ENCODE measurements around the gene KDM1A. TPM values are rescaled to one million over a fixed set of nuclear protein-coding genes. Genes with fewer than 3 reads are reported as not detected.
A peak's percentile ranks its signal among the peaks of the same experiment; 100 is the strongest.

Gene KDM1A
- total RNA-seq, 1 experiment from 2014 or later = 72.3 TPM

DNA sequence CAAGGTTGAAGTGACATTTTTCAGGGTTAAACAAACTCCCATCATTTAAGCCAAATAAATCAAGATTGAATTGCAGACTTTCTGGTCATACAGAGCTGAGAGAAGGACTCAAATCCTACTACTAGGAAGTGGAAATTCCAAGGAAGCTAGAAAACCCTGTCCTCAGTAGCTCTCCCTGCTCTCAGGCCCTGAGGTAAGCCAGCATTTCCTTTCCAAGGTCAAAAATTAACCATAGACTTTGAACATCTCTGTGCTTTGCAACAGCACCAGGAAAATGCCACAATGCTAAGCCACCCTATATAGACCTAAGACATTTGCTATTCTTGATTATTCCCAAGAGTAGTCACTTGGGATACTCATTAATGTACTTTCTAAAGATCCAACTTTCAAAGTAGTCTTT, 104.3 kb downstream of the KDM1A start:
- TF ChIP-seq, protein P1, sequence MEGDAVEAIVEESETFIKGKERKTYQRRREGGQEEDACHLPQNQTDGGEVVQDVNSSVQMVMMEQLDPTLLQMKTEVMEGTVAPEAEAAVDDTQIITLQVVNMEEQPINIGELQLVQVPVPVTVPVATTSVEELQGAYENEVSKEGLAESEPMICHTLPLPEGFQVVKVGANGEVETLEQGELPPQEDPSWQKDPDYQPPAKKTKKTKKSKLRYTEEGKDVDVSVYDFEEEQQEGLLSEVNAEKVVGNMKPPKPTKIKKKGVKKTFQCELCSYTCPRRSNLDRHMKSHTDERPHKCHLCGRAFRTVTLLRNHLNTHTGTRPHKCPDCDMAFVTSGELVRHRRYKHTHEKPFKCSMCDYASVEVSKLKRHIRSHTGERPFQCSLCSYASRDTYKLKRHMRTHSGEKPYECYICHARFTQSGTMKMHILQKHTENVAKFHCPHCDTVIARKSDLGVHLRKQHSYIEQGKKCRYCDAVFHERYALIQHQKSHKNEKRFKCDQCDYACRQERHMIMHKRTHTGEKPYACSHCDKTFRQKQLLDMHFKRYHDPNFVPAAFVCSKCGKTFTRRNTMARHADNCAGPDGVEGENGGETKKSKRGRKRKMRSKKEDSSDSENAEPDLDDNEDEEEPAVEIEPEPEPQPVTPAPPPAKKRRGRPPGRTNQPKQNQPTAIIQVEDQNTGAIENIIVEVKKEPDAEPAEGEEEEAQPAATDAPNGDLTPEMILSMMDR (IDR thresholded peaks at IDR 0.05; ENCODE audit: unreplicated experiment) = no peak
- intact Hi-C loops (cut with micrococcal nuclease) = no loop called here
- Mint-ChIP-seq H3K36me3 (ENCODE audit: insufficient read depth, unreplicated experiment) (no peaks in the 10 kb centered on the region), H3K4me1 (ENCODE audit: insufficient read depth, unreplicated experiment) (peaks cover 32% of the 10 kb centered on the region), H3K4me3 (ENCODE audit: unreplicated experiment) (no peak overlapping the region), H3K27me3 (ENCODE audit: insufficient read depth, unreplicated experiment) (no peaks in the 10 kb centered on the region), H3K27ac (ENCODE audit: low read depth, unreplicated experiment) (no peak overlapping the region), H3K9me3 (ENCODE audit: unreplicated experiment) (no peaks in the 10 kb centered on the region)
- CTCF ChIA-PET = interaction anchor here (0.6 to 1.1 kb wide), 2 partner anchors 24 to 139 kb away, joined by 4 read pairs; no protein-coding TSS in a partner anchor
- DNase-seq (ENCODE audit: unreplicated experiment) = no peak
- BruUV-seq (replicated peaks) = no TSS peak
- POLR2A ChIA-PET = interaction anchor here (1.0 to 11.9 kb wide), 6 partner anchors 13 to 43 kb away, joined by 3 to 137 read pairs (median 8); partner anchors contain the start of gene LUZP1

DNA sequence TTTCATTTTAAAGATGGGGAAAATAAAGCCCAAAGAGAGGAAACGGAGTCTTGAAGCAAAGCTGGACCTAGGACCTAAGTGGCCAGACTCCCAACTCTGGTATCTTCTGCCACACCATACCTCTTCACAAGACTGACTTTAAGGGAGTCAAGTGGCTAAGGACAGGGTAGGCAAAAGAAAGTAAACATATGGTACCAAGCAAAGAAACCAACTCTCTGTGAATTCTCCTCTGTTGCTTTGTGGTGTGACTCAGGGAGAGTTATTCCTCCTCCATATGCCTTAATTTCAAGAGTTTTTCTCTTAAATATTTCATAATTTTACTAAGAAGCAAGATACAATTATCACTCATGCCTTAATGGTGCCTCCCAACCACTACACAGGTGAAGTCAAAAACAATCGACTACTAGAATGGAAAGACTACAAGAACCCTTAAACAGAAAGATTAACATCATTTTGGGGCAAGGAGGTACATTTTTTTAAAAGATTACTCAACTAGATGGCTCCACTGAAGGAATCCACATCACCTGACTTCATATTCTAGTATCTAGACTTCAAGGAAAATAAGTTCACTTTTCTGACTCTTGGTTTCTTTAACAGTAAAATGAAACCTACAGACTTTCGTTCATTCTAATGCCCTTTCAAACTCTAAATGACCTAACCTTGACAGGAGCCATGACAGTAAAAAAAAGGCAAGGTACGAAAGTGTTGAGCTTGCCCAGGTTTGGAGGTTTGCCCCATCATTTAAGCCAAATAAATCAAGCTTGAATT, 105.2 kb downstream of the KDM1A start:
- intact Hi-C loops (cut with micrococcal nuclease) = no loop called here
- Mint-ChIP-seq H3K9me3 (ENCODE audit: unreplicated experiment) (no peaks in the 10 kb centered on the region), H3K27ac (ENCODE audit: low read depth, unreplicated experiment) (no peak overlapping the region), H3K27me3 (ENCODE audit: insufficient read depth, unreplicated experiment) (no peaks in the 10 kb centered on the region), H3K4me1 (ENCODE audit: insufficient read depth, unreplicated experiment) (peaks cover 25% of the 10 kb centered on the region), H3K36me3 (ENCODE audit: insufficient read depth, unreplicated experiment) (no peaks in the 10 kb centered on the region), H3K4me3 (ENCODE audit: unreplicated experiment) (no peak overlapping the region)
- POLR2A ChIA-PET = interaction anchor here (0.7 to 11.9 kb wide), 5 partner anchors 24 to 42 kb away, joined by 3 to 137 read pairs (median 5); partner anchors contain the start of gene LUZP1
- BruUV-seq (replicated peaks) = no TSS peak
- no peak for DNase-seq (ENCODE audit: unreplicated experiment)
- CTCF ChIA-PET = interaction anchor here (0.5 to 1.4 kb wide), 6 partner anchors 14 to 361 kb away, joined by 3 to 6 read pairs (median 3); no protein-coding TSS in a partner anchor
- TF ChIP-seq, protein P1 (IDR thresholded peaks at IDR 0.05; ENCODE audit: unreplicated experiment) = no peak

DNA sequence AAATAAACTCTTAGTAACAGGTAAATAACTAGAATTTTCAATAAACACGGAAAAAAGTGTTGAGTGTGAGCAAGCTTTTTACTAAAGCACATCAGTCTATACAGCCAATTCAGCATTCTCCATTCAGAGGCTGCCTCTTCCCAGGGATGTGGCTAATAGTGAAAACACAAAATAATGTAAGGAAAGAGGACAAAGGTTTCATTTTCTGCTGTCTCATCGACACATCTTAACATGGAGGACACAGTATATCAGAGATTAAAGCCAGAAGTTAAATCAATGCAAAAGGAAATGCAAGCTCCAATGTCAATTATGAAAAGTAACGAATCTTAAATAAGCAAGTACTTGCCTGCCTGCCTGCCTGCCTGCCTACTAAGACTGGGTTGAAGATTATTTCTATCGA, 106.2 kb downstream of the KDM1A start:
- Mint-ChIP-seq H3K9me3 (ENCODE audit: unreplicated experiment) (no peaks in the 10 kb centered on the region), H3K36me3 (ENCODE audit: insufficient read depth, unreplicated experiment) (no peaks in the 10 kb centered on the region), H3K4me1 (ENCODE audit: insufficient read depth, unreplicated experiment) (peaks cover 31% of the 10 kb centered on the region), H3K27me3 (ENCODE audit: insufficient read depth, unreplicated experiment) (no peaks in the 10 kb centered on the region), H3K4me3 (ENCODE audit: unreplicated experiment) (no peak overlapping the region), H3K27ac (ENCODE audit: low read depth, unreplicated experiment) (no peak overlapping the region)
- ChIA-PET POLR2A (interaction anchor here (1.3 to 11.9 kb wide), 3 partner anchors 25 to 41 kb away, joined by 5 to 137 read pairs (median 7); partner anchors contain the start of gene LUZP1), CTCF (interaction anchor here (0.5 to 1.8 kb wide), 5 partner anchors 26 to 360 kb away, joined by 3 to 6 read pairs (median 3); no protein-coding TSS in a partner anchor)
- TF ChIP-seq, protein P1 (IDR thresholded peaks at IDR 0.05; ENCODE audit: unreplicated experiment) = no peak
- intact Hi-C loops (cut with micrococcal nuclease) = no loop called here
- DNase-seq (ENCODE audit: unreplicated experiment) = no peak
- no TSS peak for BruUV-seq (replicated peaks)

DNA sequence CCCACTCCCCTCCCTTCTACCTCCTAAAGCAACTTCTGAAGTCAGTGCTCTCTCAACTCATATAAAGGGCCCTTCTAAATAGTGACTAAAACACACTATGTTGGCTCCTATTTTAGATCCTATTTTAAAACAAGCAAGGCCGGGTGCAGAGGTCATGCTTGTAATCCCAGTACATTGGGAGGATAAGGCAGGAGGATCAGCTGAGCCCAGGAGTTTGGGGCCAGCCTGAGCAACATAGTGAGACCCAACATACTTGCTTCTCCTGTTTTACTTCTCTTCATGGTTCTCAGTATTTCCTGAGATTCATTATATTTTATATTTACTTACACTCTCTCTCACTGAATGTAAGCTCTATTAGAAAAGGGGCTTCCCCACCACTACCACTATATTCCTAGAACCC, 106.9 kb downstream of the KDM1A start:
- CTCF ChIA-PET = interaction anchor here (1.4 to 1.8 kb wide), 3 partner anchors 27 to 58 kb away, joined by 3 to 5 read pairs (median 4); no protein-coding TSS in a partner anchor
- Mint-ChIP-seq H3K4me1 (ENCODE audit: insufficient read depth, unreplicated experiment) (peaks cover 35% of the 10 kb centered on the region), H3K4me3 (ENCODE audit: unreplicated experiment) (peak overlapping the region; percentile 43), H3K27me3 (ENCODE audit: insufficient read depth, unreplicated experiment) (no peaks in the 10 kb centered on the region), H3K27ac (ENCODE audit: low read depth, unreplicated experiment) (peak overlapping the region; percentile 33), H3K9me3 (ENCODE audit: unreplicated experiment) (no peaks in the 10 kb centered on the region), H3K36me3 (ENCODE audit: insufficient read depth, unreplicated experiment) (no peaks in the 10 kb centered on the region)
- TF ChIP-seq, protein P1 (IDR thresholded peaks at IDR 0.05; ENCODE audit: unreplicated experiment) = no peak
- POLR2A ChIA-PET = interaction anchor here (1.0 to 11.9 kb wide), 12 partner anchors 9 to 218 kb away, joined by 3 to 137 read pairs (median 4); partner anchors contain the start of genes HNRNPR and LUZP1
- BruUV-seq (replicated peaks) = no TSS peak
- DNase-seq (ENCODE audit: unreplicated experiment) = no peak
- intact Hi-C loops (cut with micrococcal nuclease) = no loop called here
